ENCODE results near the gene TBX18.
A peak's percentile ranks its signal among the peaks of the same experiment; 100 is the strongest.

Gene TBX18

GRCh38 chr6:84773133-84773430, 8.7 kb upstream of the TBX18 start:
- H3K9me3 ChIP-seq (ENCODE audit: control insufficient read depth in 1 of 2, low read length in 2 of 2), result peaks cover 0 to 4% of the 10 kb centered on the region in 2 donors
- no peaks in the 10 kb centered on the region for H3K36me3 ChIP-seq (ENCODE audit: control insufficient read depth in 1 of 2, insufficient read depth in 2 of 2, low read length in 2 of 2)
- H3K27me3 ChIP-seq (ENCODE audit: low read depth, low read length), result peaks cover 76% of the 10 kb centered on the region
- H3K4me3 ChIP-seq (ENCODE audit: low read depth in 1 of 2, low read length in 2 of 2), result peak overlapping the region in 1 of 2 donors; percentile 64
- peaks cover 0 to 20% of the 10 kb centered on the region in 2 donors for H3K4me1 ChIP-seq (ENCODE audit: control insufficient read depth in 1 of 2, insufficient read depth in 2 of 2, low read length in 2 of 2)
- H3K27ac ChIP-seq (ENCODE audit: low read length), result no peak overlapping the region

GRCh38 chr6:84772428-84773132, 8.2 kb upstream of the TBX18 start:
- Histone ChIP-seq H3K9me3 (ENCODE audit: control insufficient read depth in 1 of 2, low read length in 2 of 2) (peaks cover 0 to 4% of the 10 kb centered on the region in 2 donors), H3K27ac (ENCODE audit: low read length) (no peak overlapping the region), H3K27me3 (ENCODE audit: low read depth, low read length) (peaks cover 78% of the 10 kb centered on the region), H3K4me3 (ENCODE audit: low read depth in 1 of 2, low read length in 2 of 2) (no peak overlapping the region), H3K4me1 (ENCODE audit: control insufficient read depth in 1 of 2, insufficient read depth in 2 of 2, low read length in 2 of 2) (peaks cover 0 to 20% of the 10 kb centered on the region in 2 donors), H3K36me3 (ENCODE audit: control insufficient read depth in 1 of 2, insufficient read depth in 2 of 2, low read length in 2 of 2) (no peaks in the 10 kb centered on the region)

- H3K27me3 ChIP-seq (ENCODE audit: low read depth, low read length), result peaks cover 85% of the 10 kb centered on the region
- H3K36me3 ChIP-seq (ENCODE audit: control insufficient read depth in 1 of 2, insufficient read depth in 2 of 2, low read length in 2 of 2), result no peaks in the 10 kb centered on the region
- H3K27ac ChIP-seq (ENCODE audit: low read length), result no peak overlapping the region
- H3K4me3 ChIP-seq (ENCODE audit: low read depth in 1 of 2, low read length in 2 of 2), result no peak overlapping the region
- H3K4me1 ChIP-seq (ENCODE audit: control insufficient read depth in 1 of 2, insufficient read depth in 2 of 2, low read length in 2 of 2), result peaks cover 0 to 20% of the 10 kb centered on the region in 2 donors
- peaks cover 0 to 4% of the 10 kb centered on the region in 2 donors for H3K9me3 ChIP-seq (ENCODE audit: control insufficient read depth in 1 of 2, low read length in 2 of 2)
Observed at GRCh38 chr6:84771756-84772356, 7.5 kb upstream of the TBX18 start.

GRCh38 chr6:84771125-84771755, 6.8 kb upstream of the TBX18 start:
- Histone ChIP-seq H3K36me3 (ENCODE audit: control insufficient read depth in 1 of 2, insufficient read depth in 2 of 2, low read length in 2 of 2) (no peaks in the 10 kb centered on the region), H3K27me3 (ENCODE audit: low read depth, low read length) (peaks cover 87% of the 10 kb centered on the region), H3K4me3 (ENCODE audit: low read depth in 1 of 2, low read length in 2 of 2) (no peak overlapping the region), H3K9me3 (ENCODE audit: control insufficient read depth in 1 of 2, low read length in 2 of 2) (peaks cover 0 to 4% of the 10 kb centered on the region in 2 donors), H3K4me1 (ENCODE audit: control insufficient read depth in 1 of 2, insufficient read depth in 2 of 2, low read length in 2 of 2) (peaks cover 0 to 21% of the 10 kb centered on the region in 2 donors), H3K27ac (ENCODE audit: low read length) (no peak overlapping the region)

GRCh38 chr6:84770521-84770920, 6.1 kb upstream of the TBX18 start:
- H3K27ac ChIP-seq (ENCODE audit: low read length), result no peak overlapping the region
- H3K4me3 ChIP-seq (ENCODE audit: low read depth in 1 of 2, low read length in 2 of 2), result no peak overlapping the region
- peaks cover 0 to 24% of the 10 kb centered on the region in 2 donors for H3K4me1 ChIP-seq (ENCODE audit: control insufficient read depth in 1 of 2, insufficient read depth in 2 of 2, low read length in 2 of 2)
- H3K27me3 ChIP-seq (ENCODE audit: low read depth, low read length), result peaks cover 85% of the 10 kb centered on the region
- H3K36me3 ChIP-seq (ENCODE audit: control insufficient read depth in 1 of 2, insufficient read depth in 2 of 2, low read length in 2 of 2), result no peaks in the 10 kb centered on the region
- peaks cover 0 to 4% of the 10 kb centered on the region in 2 donors for H3K9me3 ChIP-seq (ENCODE audit: control insufficient read depth in 1 of 2, low read length in 2 of 2)

- Histone ChIP-seq H3K4me3 (ENCODE audit: low read depth in 1 of 2, low read length in 2 of 2) (no peak overlapping the region), H3K27ac (ENCODE audit: low read length) (no peak overlapping the region), H3K27me3 (ENCODE audit: low read depth, low read length) (peaks cover 83% of the 10 kb centered on the region), H3K9me3 (ENCODE audit: control insufficient read depth in 1 of 2, low read length in 2 of 2) (peaks cover 0 to 4% of the 10 kb centered on the region in 2 donors), H3K4me1 (ENCODE audit: control insufficient read depth in 1 of 2, insufficient read depth in 2 of 2, low read length in 2 of 2) (peaks cover 0 to 21% of the 10 kb centered on the region in 2 donors), H3K36me3 (ENCODE audit: control insufficient read depth in 1 of 2, insufficient read depth in 2 of 2, low read length in 2 of 2) (no peaks in the 10 kb centered on the region)
Observed at GRCh38 chr6:84769306-84769705, 4.9 kb upstream of the TBX18 start.

GRCh38 chr6:84768442-84769174, 4.2 kb upstream of the TBX18 start:
- H3K27me3 ChIP-seq (ENCODE audit: low read depth, low read length), result peaks cover 78% of the 10 kb centered on the region
- no peak overlapping the region for H3K4me3 ChIP-seq (ENCODE audit: low read depth in 1 of 2, low read length in 2 of 2)
- peaks cover 0 to 20% of the 10 kb centered on the region in 2 donors for H3K4me1 ChIP-seq (ENCODE audit: control insufficient read depth in 1 of 2, insufficient read depth in 2 of 2, low read length in 2 of 2)
- no peak overlapping the region for H3K27ac ChIP-seq (ENCODE audit: low read length)
- H3K36me3 ChIP-seq (ENCODE audit: control insufficient read depth in 1 of 2, insufficient read depth in 2 of 2, low read length in 2 of 2), result no peaks in the 10 kb centered on the region
- H3K9me3 ChIP-seq (ENCODE audit: control insufficient read depth in 1 of 2, low read length in 2 of 2), result peaks cover 0 to 4% of the 10 kb centered on the region in 2 donors

- H3K4me1 ChIP-seq (ENCODE audit: control insufficient read depth in 1 of 2, insufficient read depth in 2 of 2, low read length in 2 of 2), result peaks cover 0 to 17% of the 10 kb centered on the region in 2 donors
- H3K36me3 ChIP-seq (ENCODE audit: control insufficient read depth in 1 of 2, insufficient read depth in 2 of 2, low read length in 2 of 2), result no peaks in the 10 kb centered on the region
- H3K27me3 ChIP-seq (ENCODE audit: low read depth, low read length), result peaks cover 77% of the 10 kb centered on the region
- H3K9me3 ChIP-seq (ENCODE audit: control insufficient read depth in 1 of 2, low read length in 2 of 2), result peaks cover 0 to 4% of the 10 kb centered on the region in 2 donors
- H3K4me3 ChIP-seq (ENCODE audit: low read depth in 1 of 2, low read length in 2 of 2), result no peak overlapping the region
- H3K27ac ChIP-seq (ENCODE audit: low read length), result no peak overlapping the region
Observed at GRCh38 chr6:84767526-84768201, 3.3 kb upstream of the TBX18 start.

- peaks cover 0 to 17% of the 10 kb centered on the region in 2 donors for H3K4me1 ChIP-seq (ENCODE audit: control insufficient read depth in 1 of 2, insufficient read depth in 2 of 2, low read length in 2 of 2)
- peaks cover 0 to 4% of the 10 kb centered on the region in 2 donors for H3K9me3 ChIP-seq (ENCODE audit: control insufficient read depth in 1 of 2, low read length in 2 of 2)
- H3K4me3 ChIP-seq (ENCODE audit: low read depth in 1 of 2, low read length in 2 of 2), result no peak overlapping the region
- H3K36me3 ChIP-seq (ENCODE audit: control insufficient read depth in 1 of 2, insufficient read depth in 2 of 2, low read length in 2 of 2), result no peaks in the 10 kb centered on the region
- H3K27ac ChIP-seq (ENCODE audit: low read length), result no peak overlapping the region
- H3K27me3 ChIP-seq (ENCODE audit: low read depth, low read length), result peaks cover 78% of the 10 kb centered on the region
Observed at GRCh38 chr6:84766799-84767525, 2.6 kb upstream of the TBX18 start.

GRCh38 chr6:84766118-84766798, 1.9 kb upstream of the TBX18 start:
- Histone ChIP-seq H3K36me3 (ENCODE audit: control insufficient read depth in 1 of 2, insufficient read depth in 2 of 2, low read length in 2 of 2) (no peaks in the 10 kb centered on the region), H3K27ac (ENCODE audit: low read length) (no peak overlapping the region), H3K4me1 (ENCODE audit: control insufficient read depth in 1 of 2, insufficient read depth in 2 of 2, low read length in 2 of 2) (peaks cover 0 to 17% of the 10 kb centered on the region in 2 donors), H3K9me3 (ENCODE audit: control insufficient read depth in 1 of 2, low read length in 2 of 2) (no peaks in the 10 kb centered on the region), H3K27me3 (ENCODE audit: low read depth, low read length) (peaks cover 72% of the 10 kb centered on the region), H3K4me3 (ENCODE audit: low read depth in 1 of 2, low read length in 2 of 2) (no peak overlapping the region)
